Activated naive CD4-positive, alpha-beta T cell treated with anti-CD3 and anti-CD28 coated beads, Interleukin-2, amount 50 U/mL, for 72 hours (primary cell): ENCODE data around the gene CDKAL1. TPM values are rescaled to one million over a fixed set of nuclear protein-coding genes. Genes with fewer than 3 reads are reported as not detected.
"Not testable (repeated sequence)": the region's sequence is repeated elsewhere in the genome, so short reads cannot be mapped to it uniquely, and the experiment has no call there.

Experiments
- ATAC-seq, 2 donors: fragments of 150-1000 bp; cut with Tn5 transposase; 2 replicates each; pipeline ENCODE4 v1.10.0; 2021; ENCODE audit warnings: mild to moderate bottlenecking in 2 of 2, moderate library complexity in 2 of 2
- DNase-seq, 2 donors: peaks; one replicate each; pipeline ENCODE4 v3.0.0; 2021 to 2022; ENCODE audit warnings: low spot score in 2 of 2
- H3K27ac Mint-ChIP-seq, 2 donors: one replicate each; pipeline ENCODE4 v1.8.0; 2022; ENCODE audit warnings: mild to moderate bottlenecking in 2 of 2, mixed read lengths in 2 of 2
- H3K36me3 Mint-ChIP-seq, 2 donors: one replicate each; pipeline ENCODE4 v1.8.0; 2022; ENCODE audit warnings: mixed read lengths in 2 of 2
- H3K9me3 Mint-ChIP-seq, 2 donors: one replicate each; pipeline ENCODE4 v1.8.0; 2022; ENCODE audit warnings: mixed read lengths in 2 of 2
- total RNA-seq, 2 donors: library from RNA; stranded (reverse); gene quantifications; one replicate each; pipeline ENCODE4 v1.2.3, GENCODE V29; 2022

CDKAL1 gene
- total RNA-seq, 2 donors from 2014 or later: 24.5 to 30.3 TPM

- no peak for ATAC-seq
- Mint-ChIP-seq H3K36me3 (peaks cover 15 to 49% of the 10 kb centered on the region in 2 donors), H3K27ac (no peak overlapping the region), H3K9me3 (peaks cover 3 to 18% of the 10 kb centered on the region in 2 donors)
- DNase-seq: no peak
Measured at GRCh38 chr6:20918868-20919267, 384.6 kb downstream of the CDKAL1 start.

- DNase-seq: peak in 1 of 2 donors; percentile 27
- H3K9me3 Mint-ChIP-seq: peaks cover 0 to 24% of the 10 kb centered on the region in 2 donors
- peak; percentile 94 to 96 for ATAC-seq
- peak overlapping the region; percentile 3 to 95 for H3K27ac Mint-ChIP-seq
- H3K36me3 Mint-ChIP-seq: peaks cover 15 to 48% of the 10 kb centered on the region in 2 donors
Measured at GRCh38 chr6:20919677-20920385, 385.6 kb downstream of the CDKAL1 start.

- ATAC-seq (no peak), DNase-seq (no peak)
- Mint-ChIP-seq H3K27ac (no peak overlapping the region), H3K36me3 (peaks cover 6 to 31% of the 10 kb centered on the region in 2 donors), H3K9me3 (peaks cover 0 to 14% of the 10 kb centered on the region in 2 donors)
Measured at GRCh38 chr6:20921578-20921977, 387.3 kb downstream of the CDKAL1 start.

GRCh38 chr6:20922743-20923142 lies 388.5 kb downstream of the CDKAL1 start:
- H3K9me3 Mint-ChIP-seq: peaks cover 0 to 14% of the 10 kb centered on the region in 2 donors
- no peak for ATAC-seq

GRCh38 chr6:20924094-20924493 lies 389.8 kb downstream of the CDKAL1 start:
- DNase-seq, ATAC-seq: not testable (repeated sequence)
- Mint-ChIP-seq H3K36me3 (peaks cover 6 to 30% of the 10 kb centered on the region in 2 donors), H3K27ac (peak overlapping the region in 1 of 2 donors; percentile 63), H3K9me3 (peaks cover 0 to 10% of the 10 kb centered on the region in 2 donors)

More at GRCh38 chr6:20922743-20923142, 388.5 kb downstream of the CDKAL1 start:
- DNase-seq: no peak
- no peak overlapping the region for H3K27ac Mint-ChIP-seq
- H3K36me3 Mint-ChIP-seq: peaks cover 6 to 30% of the 10 kb centered on the region in 2 donors

- Mint-ChIP-seq H3K27ac (no peak overlapping the region), H3K36me3 (peaks cover 6 to 30% of the 10 kb centered on the region in 2 donors), H3K9me3 (peaks cover 0 to 10% of the 10 kb centered on the region in 2 donors)
- ATAC-seq (no peak), DNase-seq (no peak)
Measured at GRCh38 chr6:20924911-20925543, 390.8 kb downstream of the CDKAL1 start.

GRCh38 chr6:20927130-20927860 lies 393.0 kb downstream of the CDKAL1 start:
- ATAC-seq: no peak
- Mint-ChIP-seq H3K36me3 (peaks cover 2 to 28% of the 10 kb centered on the region in 2 donors), H3K9me3 (peaks cover 0 to 8% of the 10 kb centered on the region in 2 donors), H3K27ac (no peak overlapping the region)
- DNase-seq: no peak

- no peak for ATAC-seq
- peaks cover 0 to 3% of the 10 kb centered on the region in 2 donors for H3K9me3 Mint-ChIP-seq
- no peak overlapping the region for H3K27ac Mint-ChIP-seq
Measured at GRCh38 chr6:20929283-20929682, 395.0 kb downstream of the CDKAL1 start.

GRCh38 chr6:20931093-20931492 lies 396.8 kb downstream of the CDKAL1 start:
- no peak for DNase-seq
- ATAC-seq: no peak
- Mint-ChIP-seq H3K9me3 (no peaks in the 10 kb centered on the region), H3K36me3 (peaks cover 0 to 5% of the 10 kb centered on the region in 2 donors), H3K27ac (no peak overlapping the region)

More at GRCh38 chr6:20929283-20929682, 395.0 kb downstream of the CDKAL1 start:
- no peak for DNase-seq
- peaks cover 0 to 8% of the 10 kb centered on the region in 2 donors for H3K36me3 Mint-ChIP-seq

GRCh38 chr6:20931772-20932171 lies 397.5 kb downstream of the CDKAL1 start:
- H3K36me3 Mint-ChIP-seq: peaks cover 0 to 5% of the 10 kb centered on the region in 2 donors
- H3K27ac Mint-ChIP-seq: no peak overlapping the region
- ATAC-seq (no peak), DNase-seq (no peak)
- no peaks in the 10 kb centered on the region for H3K9me3 Mint-ChIP-seq

GRCh38 chr6:20932284-20932683 lies 398.0 kb downstream of the CDKAL1 start:
- DNase-seq (no peak), ATAC-seq (no peak)
- Mint-ChIP-seq H3K36me3 (peaks cover 0 to 5% of the 10 kb centered on the region in 2 donors), H3K27ac (no peak overlapping the region), H3K9me3 (no peaks in the 10 kb centered on the region)

- ATAC-seq (no peak), DNase-seq (no peak)
- Mint-ChIP-seq H3K27ac (no peak overlapping the region), H3K9me3 (no peaks in the 10 kb centered on the region), H3K36me3 (peaks cover 0 to 5% of the 10 kb centered on the region in 2 donors)
Measured at GRCh38 chr6:20933057-20933788, 399.0 kb downstream of the CDKAL1 start.

GRCh38 chr6:20936949-20937348 lies 402.7 kb downstream of the CDKAL1 start:
- DNase-seq (no peak), ATAC-seq (no peak)
- peaks cover 0 to 6% of the 10 kb centered on the region in 2 donors for H3K36me3 Mint-ChIP-seq
- peaks cover 0 to 7% of the 10 kb centered on the region in 2 donors for H3K9me3 Mint-ChIP-seq
- H3K27ac Mint-ChIP-seq: no peak overlapping the region

GRCh38 chr6:20939161-20939775 lies 405.0 kb downstream of the CDKAL1 start:
- Mint-ChIP-seq H3K9me3 (peaks cover 3 to 17% of the 10 kb centered on the region in 2 donors), H3K36me3 (peaks cover 16 to 22% of the 10 kb centered on the region in 2 donors), H3K27ac (no peak overlapping the region)
- DNase-seq (no peak), ATAC-seq (no peak)

GRCh38 chr6:20943040-20943627 lies 408.9 kb downstream of the CDKAL1 start:
- peaks cover 3 to 17% of the 10 kb centered on the region in 2 donors for H3K9me3 Mint-ChIP-seq
- no peak for DNase-seq
- H3K36me3 Mint-ChIP-seq: peaks cover 17 to 23% of the 10 kb centered on the region in 2 donors
- peak overlapping the region in 1 of 2 donors; percentile 72 for H3K27ac Mint-ChIP-seq
- peak in 1 of 2 donors; percentile 68 for ATAC-seq
